ENCODE data around the gene KRTAP10-5.
"Not testable (repeated sequence)": the region's sequence is repeated elsewhere in the genome, so short reads cannot be mapped to it uniquely, and the experiment has no call there.

Gene KRTAP10-5

GRCh38 chr21:44601596-44602462, 21.4 kb upstream of the KRTAP10-5 start:
- Histone ChIP-seq H3K27me3 (ENCODE audit: insufficient read depth, poor library complexity, severe bottlenecking) (peaks cover 2% of the 10 kb centered on the region), H3K27ac (replicated peaks) (no peak overlapping the region), H3K4me3 (replicated peaks; ENCODE audit: insufficient read depth, low read length) (no peak overlapping the region)
- TF ChIP-seq GABPA (IDR thresholded peaks at IDR 0.05; ENCODE audit: low read depth) = no peak
- TF ChIP-seq, protein P1, sequence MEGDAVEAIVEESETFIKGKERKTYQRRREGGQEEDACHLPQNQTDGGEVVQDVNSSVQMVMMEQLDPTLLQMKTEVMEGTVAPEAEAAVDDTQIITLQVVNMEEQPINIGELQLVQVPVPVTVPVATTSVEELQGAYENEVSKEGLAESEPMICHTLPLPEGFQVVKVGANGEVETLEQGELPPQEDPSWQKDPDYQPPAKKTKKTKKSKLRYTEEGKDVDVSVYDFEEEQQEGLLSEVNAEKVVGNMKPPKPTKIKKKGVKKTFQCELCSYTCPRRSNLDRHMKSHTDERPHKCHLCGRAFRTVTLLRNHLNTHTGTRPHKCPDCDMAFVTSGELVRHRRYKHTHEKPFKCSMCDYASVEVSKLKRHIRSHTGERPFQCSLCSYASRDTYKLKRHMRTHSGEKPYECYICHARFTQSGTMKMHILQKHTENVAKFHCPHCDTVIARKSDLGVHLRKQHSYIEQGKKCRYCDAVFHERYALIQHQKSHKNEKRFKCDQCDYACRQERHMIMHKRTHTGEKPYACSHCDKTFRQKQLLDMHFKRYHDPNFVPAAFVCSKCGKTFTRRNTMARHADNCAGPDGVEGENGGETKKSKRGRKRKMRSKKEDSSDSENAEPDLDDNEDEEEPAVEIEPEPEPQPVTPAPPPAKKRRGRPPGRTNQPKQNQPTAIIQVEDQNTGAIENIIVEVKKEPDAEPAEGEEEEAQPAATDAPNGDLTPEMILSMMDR (IDR thresholded peaks at IDR 0.05; ENCODE audit: insufficient read depth, low read length) = no peak
- no peak for TF ChIP-seq POLR2AphosphoS5 (IDR thresholded peaks at IDR 0.05; ENCODE audit: low read depth)
- TF ChIP-seq, protein P2, sequence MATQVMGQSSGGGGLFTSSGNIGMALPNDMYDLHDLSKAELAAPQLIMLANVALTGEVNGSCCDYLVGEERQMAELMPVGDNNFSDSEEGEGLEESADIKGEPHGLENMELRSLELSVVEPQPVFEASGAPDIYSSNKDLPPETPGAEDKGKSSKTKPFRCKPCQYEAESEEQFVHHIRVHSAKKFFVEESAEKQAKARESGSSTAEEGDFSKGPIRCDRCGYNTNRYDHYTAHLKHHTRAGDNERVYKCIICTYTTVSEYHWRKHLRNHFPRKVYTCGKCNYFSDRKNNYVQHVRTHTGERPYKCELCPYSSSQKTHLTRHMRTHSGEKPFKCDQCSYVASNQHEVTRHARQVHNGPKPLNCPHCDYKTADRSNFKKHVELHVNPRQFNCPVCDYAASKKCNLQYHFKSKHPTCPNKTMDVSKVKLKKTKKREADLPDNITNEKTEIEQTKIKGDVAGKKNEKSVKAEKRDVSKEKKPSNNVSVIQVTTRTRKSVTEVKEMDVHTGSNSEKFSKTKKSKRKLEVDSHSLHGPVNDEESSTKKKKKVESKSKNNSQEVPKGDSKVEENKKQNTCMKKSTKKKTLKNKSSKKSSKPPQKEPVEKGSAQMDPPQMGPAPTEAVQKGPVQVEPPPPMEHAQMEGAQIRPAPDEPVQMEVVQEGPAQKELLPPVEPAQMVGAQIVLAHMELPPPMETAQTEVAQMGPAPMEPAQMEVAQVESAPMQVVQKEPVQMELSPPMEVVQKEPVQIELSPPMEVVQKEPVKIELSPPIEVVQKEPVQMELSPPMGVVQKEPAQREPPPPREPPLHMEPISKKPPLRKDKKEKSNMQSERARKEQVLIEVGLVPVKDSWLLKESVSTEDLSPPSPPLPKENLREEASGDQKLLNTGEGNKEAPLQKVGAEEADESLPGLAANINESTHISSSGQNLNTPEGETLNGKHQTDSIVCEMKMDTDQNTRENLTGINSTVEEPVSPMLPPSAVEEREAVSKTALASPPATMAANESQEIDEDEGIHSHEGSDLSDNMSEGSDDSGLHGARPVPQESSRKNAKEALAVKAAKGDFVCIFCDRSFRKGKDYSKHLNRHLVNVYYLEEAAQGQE (IDR thresholded peaks at IDR 0.05; ENCODE audit: insufficient replicate concordance, low read depth) = no peak
- DNase-seq (ENCODE audit: low read depth in 1 of 2, low spot score in 1 of 2) = no peak

GRCh38 chr21:44601091-44601490, 20.7 kb upstream of the KRTAP10-5 start:
- not testable (repeated sequence) for H3K27me3 ChIP-seq (ENCODE audit: insufficient read depth, poor library complexity, severe bottlenecking); H3K27ac ChIP-seq (replicated peaks); DNase-seq (ENCODE audit: low read depth in 1 of 2, low spot score in 1 of 2); H3K4me3 ChIP-seq (replicated peaks; ENCODE audit: insufficient read depth, low read length)

- DNase-seq (ENCODE audit: low read depth in 1 of 2, low spot score in 1 of 2); H3K27ac ChIP-seq (replicated peaks); H3K4me3 ChIP-seq (replicated peaks; ENCODE audit: insufficient read depth, low read length); H3K27me3 ChIP-seq (ENCODE audit: insufficient read depth, poor library complexity, severe bottlenecking): not testable (repeated sequence)
Observed at GRCh38 chr21:44600118-44600978, 19.9 kb upstream of the KRTAP10-5 start, which contains the start of gene KRTAP10-7. TSS of gene KRTAP10-7 (plus strand) at chr21:44600597. CDS start at chr21:44600622, 25 bp downstream.

GRCh38 chr21:44599264-44600029, 19.0 kb upstream of the KRTAP10-5 start:
- no peak overlapping the region for H3K4me3 ChIP-seq (replicated peaks; ENCODE audit: insufficient read depth, low read length)
- TF ChIP-seq GABPA (IDR thresholded peaks at IDR 0.05; ENCODE audit: low read depth) (no peak), POLR2AphosphoS5 (IDR thresholded peaks at IDR 0.05; ENCODE audit: low read depth) (no peak), SPI1 (IDR thresholded peaks at IDR 0.05; ENCODE audit: borderline replicate concordance, low read depth) (no peak)
- TF ChIP-seq, protein P2 (IDR thresholded peaks at IDR 0.05; ENCODE audit: insufficient replicate concordance, low read depth) = no peak
- TF ChIP-seq, protein P1 (IDR thresholded peaks at IDR 0.05; ENCODE audit: insufficient read depth, low read length) = no peak
- peaks cover 2% of the 10 kb centered on the region for H3K27me3 ChIP-seq (ENCODE audit: insufficient read depth, poor library complexity, severe bottlenecking)
- no peak overlapping the region for H3K27ac ChIP-seq (replicated peaks)
- DNase-seq (ENCODE audit: low read depth in 1 of 2, low spot score in 1 of 2) = no peak

Measured in HL-60 (cell line).